Body of pancreas (tissue), 4 donors: ENCODE data around the gene PMAIP1. TPM values are rescaled to one million over a fixed set of nuclear protein-coding genes. Genes with fewer than 3 reads are reported as not detected.
"Not testable (repeated sequence)": the region's sequence is repeated elsewhere in the genome, so short reads cannot be mapped to it uniquely, and the experiment has no call there.

Experiments
- ATAC-seq: fragments of 150-250 bp; one replicate; pipeline ENCODE4 v1.9.1; 2016
- DNase-seq, 4 donors: peaks; one replicate each; pipeline ENCODE4 v3.0.0-alpha.2; 2019
- H3K27ac ChIP-seq, 4 donors: fragments of 200-600 bp; sonication (generic); 1 replicate in 3 of 4; 2 replicates in 1 of 4; pipeline versions ENCODE4 v1.5.1 to v1.6.1; 2016 to 2019; ENCODE audit warnings: mild to moderate bottlenecking in 1 of 4, mixed read lengths in 1 of 4, moderate library complexity in 1 of 4
- H3K27me3 ChIP-seq, 2 donors: fragments of 200-600 bp; sonication (generic); one replicate each; pipeline ENCODE4 v1.6.0; 2016; ENCODE audit warnings: mild to moderate bottlenecking in 1 of 2
- H3K36me3 ChIP-seq, 2 donors: fragments of 200-600 bp; sonication (generic); replicated peaks in 1 of 2; 2 replicates each; pipeline ENCODE4 v1.5.1; 2016; ENCODE audit warnings: low read depth in 2 of 2; ENCODE audit not compliant: insufficient read depth in 1 of 2
- H3K4me1 ChIP-seq: fragments of 200-600 bp; sonication (generic); one replicate; pipeline ENCODE4 v1.6.0; 2016
- H3K4me3 ChIP-seq, 2 donors: fragments of 200-600 bp; sonication (generic); 1 replicate in 1 of 2; 2 replicates in 1 of 2; pipeline ENCODE4 v1.5.1; 2016 to 2019
- H3K9me3 ChIP-seq, 3 donors: fragments of 200-600 bp; sonication (generic); 1 replicate in 2 of 3; 2 replicates in 1 of 3; pipeline ENCODE4 v1.5.1; 2016
- CTCF ChIP-seq, 7 experiments: fragments of 450-650 bp in 4 of 7; fragments of 200-600 bp in 3 of 7; sonication (generic) in 3 of 7; IDR thresholded peaks; one replicate each; pipeline ENCODE4 v1.5.1; 2016 to 2019; ENCODE audit warnings: antibody characterized with exemption in 7 of 7
- POLR2A ChIP-seq, 3 donors: fragments of 450-650 bp; IDR thresholded peaks; one replicate each; pipeline ENCODE4 v1.6.1; 2016; ENCODE audit warnings: antibody characterized with exemption in 3 of 3, mild to moderate bottlenecking in 2 of 3
- WGBS, 2 donors: methylation state at CpG; one replicate each; pipeline ENCODE4 v1.1.5; 2017; 5-methylcytosine and 5-hydroxymethylcytosine counted together
- intact Hi-C: fragments of 100-400 bp; cut with DNase I; formaldehyde crosslinking; loops from one replicate; pipeline ENCODE4 v1.15.1; 2023
- total RNA-seq, 2 donors: library from RNA; depleted of rRNA; stranded (reverse); fragments of >200 nt; gene quantifications; one replicate each; pipeline ENCODE4 v1.1.0, GENCODE V29; 2016

Gene PMAIP1
- total RNA-seq = 1 to 10 TPM in 1 of 2 donors, not detected in 1; 1.0 TPM

DNA sequence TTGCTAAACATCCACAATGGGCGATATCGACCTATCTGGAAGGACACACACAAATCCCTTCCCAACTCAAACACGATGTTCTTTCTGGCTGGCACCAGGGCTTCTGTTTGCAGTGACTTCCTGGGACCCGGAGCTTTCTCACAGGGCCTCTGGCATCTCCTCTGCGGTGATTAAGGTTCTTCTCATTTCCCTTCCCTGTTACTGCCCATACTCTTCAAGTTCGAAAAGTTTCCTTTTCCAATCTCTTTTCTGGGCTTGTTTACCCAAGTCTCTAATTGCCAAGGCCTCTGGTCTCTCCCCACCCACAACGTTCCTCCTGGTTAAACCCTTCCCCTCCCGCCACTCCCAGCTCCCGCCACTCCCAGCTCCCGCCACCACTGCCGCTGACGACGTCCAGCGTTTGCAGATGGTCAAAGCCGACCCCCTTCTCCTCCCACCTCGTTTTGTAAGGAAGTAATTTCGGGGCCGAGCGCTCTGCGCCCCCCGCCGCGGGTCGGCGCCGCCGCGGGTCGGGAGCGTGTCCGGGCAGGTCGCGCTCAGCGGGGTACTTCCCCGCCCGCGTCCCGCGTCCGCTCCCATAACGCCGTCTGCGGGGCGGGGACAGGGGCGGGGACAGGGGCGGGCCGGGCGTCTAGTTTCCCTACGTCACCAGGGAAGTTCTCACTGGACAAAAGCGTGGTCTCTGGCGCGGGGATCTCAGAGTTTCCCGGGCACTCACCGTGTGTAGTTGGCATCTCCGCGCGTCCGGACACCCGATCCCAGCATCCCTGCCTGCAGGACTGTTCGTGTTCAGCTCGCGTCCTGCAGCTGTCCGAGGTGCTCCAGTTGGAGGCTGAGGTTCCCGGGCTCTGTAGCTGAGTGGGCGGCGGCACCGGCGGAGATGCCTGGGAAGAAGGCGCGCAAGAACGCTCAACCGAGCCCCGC is at the start of gene PMAIP1:
Gene PMAIP1, plus strand, starts transcription at position 699 of the 924 bp plus-strand sequence. Its CDS starts 182 bp downstream, at position 881.
- no peaks in the 10 kb centered on the region for H3K9me3 ChIP-seq
- peaks cover 19% of the 10 kb centered on the region for H3K4me1 ChIP-seq
- intact Hi-C loops = no loop called here
- peak; percentile 81 to 92 (median 90) for TF ChIP-seq POLR2A (IDR thresholded peaks at IDR 0.05)
- TF ChIP-seq CTCF (IDR thresholded peaks at IDR 0.05) = peak in 2 of 7 experiments; percentile 14 to 40
- peak within 1 kb of the TSS in 1 of 2 donors; percentile 70 for H3K4me3 ChIP-seq
- H3K27ac ChIP-seq = peak within 1 kb of the TSS; percentile 71 to 88 (median 80)
- DNase-seq = peak; percentile 84 to 89 (median 86)
- H3K27me3 ChIP-seq = peaks cover 0 to 5% of the 10 kb centered on the region in 2 donors
- WGBS, 2 donors = 1% methylated on average over 51 to 70 of the region's 73 CpGs
- no peaks in the 10 kb centered on the region for H3K36me3 ChIP-seq
- ATAC-seq = peak; percentile 96

- no peak for ATAC-seq
- 64 to 76% methylated on average over 8 of the region's 8 CpGs for whole genome bisulfite sequencing, 2 donors
- no peaks in the 10 kb centered on the region for H3K36me3 ChIP-seq
- DNase-seq = no peak
- no peaks in the 10 kb centered on the region for H3K4me1 ChIP-seq
- intact Hi-C loops = no loop called here
- TF ChIP-seq CTCF (IDR thresholded peaks at IDR 0.05) (no peak), POLR2A (IDR thresholded peaks at IDR 0.05) (no peak)
- no peak overlapping the region for H3K4me3 ChIP-seq
- H3K27me3 ChIP-seq = no peaks in the 10 kb centered on the region
- H3K9me3 ChIP-seq = no peaks in the 10 kb centered on the region
- no peak overlapping the region for H3K27ac ChIP-seq
Measured at GRCh38 chr18:59851784-59852399, 47.9 kb upstream of the PMAIP1 start.

- intact Hi-C loops = no loop called here
- Histone ChIP-seq H3K27me3 (no peaks in the 10 kb centered on the region), H3K4me1 (no peaks in the 10 kb centered on the region), H3K27ac (no peak overlapping the region), H3K9me3 (no peaks in the 10 kb centered on the region), H3K36me3 (no peaks in the 10 kb centered on the region), H3K4me3 (no peak overlapping the region)
- 88 to 95% methylated on average over 2 of the region's 2 CpGs for WGBS, 2 donors
- ATAC-seq (no peak), DNase-seq (no peak)
- TF ChIP-seq POLR2A (IDR thresholded peaks at IDR 0.05) (no peak), CTCF (IDR thresholded peaks at IDR 0.05) (no peak)
Measured at GRCh38 chr18:59852548-59852947, 47.2 kb upstream of the PMAIP1 start.

GRCh38 chr18:59853380-59853779 is 46.4 kb upstream of the PMAIP1 start:
- intact Hi-C loops = no loop called here
- ATAC-seq = no peak
- TF ChIP-seq CTCF (IDR thresholded peaks at IDR 0.05) (no peak), POLR2A (IDR thresholded peaks at IDR 0.05) (no peak)

GRCh38 chr18:59853988-59854387 is 45.8 kb upstream of the PMAIP1 start:
- H3K4me1 ChIP-seq, H3K9me3 ChIP-seq, DNase-seq, intact Hi-C loops, ATAC-seq, H3K36me3 ChIP-seq, H3K27me3 ChIP-seq, H3K4me3 ChIP-seq, H3K27ac ChIP-seq: not testable (repeated sequence)
- WGBS, 2 donors = 79 to 84% methylated on average over 4 of the region's 4 CpGs

More at GRCh38 chr18:59853380-59853779, 46.4 kb upstream of the PMAIP1 start:
- Histone ChIP-seq H3K4me3 (no peak overlapping the region), H3K36me3 (no peaks in the 10 kb centered on the region), H3K9me3 (no peaks in the 10 kb centered on the region), H3K27me3 (no peaks in the 10 kb centered on the region), H3K4me1 (no peaks in the 10 kb centered on the region), H3K27ac (no peak overlapping the region)
- WGBS, 2 donors = 53 to 61% methylated on average over 3 of the region's 3 CpGs
- DNase-seq = no peak
